Neuronal stem cell (in vitro differentiated cells): ENCODE data around the gene EPB41L4B.

Experiments
- DNase-seq: peaks from one replicate; pipeline ENCODE4 v3.0.0-alpha.2; 2013; ENCODE audit warnings: low spot score
- H2AFZ ChIP-seq: one replicate; pipeline ENCODE4 v1.6.1; 2013; ENCODE audit warnings: mild to moderate bottlenecking, low read length, inconsistent platforms
- H2AK5ac ChIP-seq: 2 replicates; pipeline ENCODE4 v1.6.1; 2013; ENCODE audit warnings: low read depth, mild to moderate bottlenecking, inconsistent platforms, low read length, moderate library complexity, mixed read lengths
- H2BK120ac ChIP-seq: 2 replicates; pipeline ENCODE4 v1.6.1; 2013; ENCODE audit warnings: low read depth, mild to moderate bottlenecking, inconsistent platforms, low read length, moderate library complexity, mixed read lengths
- H2BK12ac ChIP-seq: one replicate; pipeline ENCODE4 v1.6.1; 2013; ENCODE audit warnings: low read length, inconsistent platforms
- H2BK15ac ChIP-seq: 2 replicates; pipeline ENCODE4 v1.6.1; 2013; ENCODE audit warnings: mild to moderate bottlenecking, low read length, inconsistent platforms, mixed read lengths
- H2BK5ac ChIP-seq: one replicate; pipeline ENCODE4 v1.6.1; 2013; ENCODE audit warnings: inconsistent platforms, mild to moderate bottlenecking, low read length, moderate library complexity
- H3K14ac ChIP-seq: one replicate; pipeline ENCODE4 v1.6.1; 2013; ENCODE audit warnings: low read length, inconsistent platforms
- H3K18ac ChIP-seq: 2 replicates; pipeline ENCODE4 v1.6.1; 2013; ENCODE audit warnings: low read length, inconsistent platforms
- H3K23ac ChIP-seq: 2 replicates; pipeline ENCODE4 v1.6.1; 2013; ENCODE audit warnings: low read depth, mild to moderate bottlenecking, mixed read lengths, low read length, inconsistent platforms; ENCODE audit not compliant: poor library complexity
- H3K27ac ChIP-seq: replicated peaks from 3 replicates; pipeline ENCODE4 v1.5.1; 2013; ENCODE audit warnings: low read length, inconsistent platforms
- H3K27me3 ChIP-seq, 3 experiments: 2 replicates each; pipeline ENCODE4 v1.6.1; 2013; ENCODE audit warnings: low read length in 3 of 3, mild to moderate bottlenecking in 2 of 3, inconsistent platforms in 1 of 3, low read depth in 1 of 3, mixed read lengths in 1 of 3, moderate library complexity in 1 of 3; ENCODE audit not compliant: control insufficient read depth in 3 of 3, insufficient read depth in 3 of 3
- H3K36me3 ChIP-seq, 2 donors: replicated peaks in 1 of 2; 2 replicates each; pipeline ENCODE4 v1.6.1; 2013; ENCODE audit warnings: low read length in 2 of 2; ENCODE audit not compliant: control insufficient read depth in 2 of 2, insufficient read depth in 2 of 2
- H3K4ac ChIP-seq: 2 replicates; pipeline ENCODE4 v1.6.1; 2013; ENCODE audit warnings: inconsistent platforms, mild to moderate bottlenecking, low read length, moderate library complexity
- H3K4me1 ChIP-seq, 2 donors: 1 replicate in 1 of 2; 2 replicates in 1 of 2; pipeline ENCODE4 v1.6.1; 2013; ENCODE audit warnings: low read length in 2 of 2, low read depth in 1 of 2; ENCODE audit not compliant: control insufficient read depth in 2 of 2, insufficient read depth in 1 of 2
- H3K4me2 ChIP-seq: one replicate; pipeline ENCODE4 v1.6.1; 2013; ENCODE audit warnings: mild to moderate bottlenecking, low read length, inconsistent platforms; ENCODE audit not compliant: insufficient read depth, poor library complexity, severe bottlenecking
- H3K4me3 ChIP-seq, 2 donors: 2 replicates each; pipeline ENCODE4 v1.5.1; 2013; ENCODE audit warnings: low read length in 2 of 2, mild to moderate bottlenecking in 2 of 2, inconsistent platforms in 1 of 2, moderate library complexity in 1 of 2
- H3K79me1 ChIP-seq: one replicate; pipeline ENCODE4 v1.6.1; 2013; ENCODE audit warnings: low read depth, mild to moderate bottlenecking, inconsistent platforms, low read length, moderate library complexity
- H3K9ac ChIP-seq: one replicate; pipeline ENCODE4 v1.6.1; 2013; ENCODE audit warnings: mild to moderate bottlenecking, low read depth, low read length, inconsistent platforms; ENCODE audit not compliant: poor library complexity
- H3K9me3 ChIP-seq, 2 donors: replicated peaks in 1 of 2; 2 replicates each; pipeline versions ENCODE3 to v1.6.1; 2013; ENCODE audit warnings: low read length in 2 of 2, mild to moderate bottlenecking in 2 of 2, inconsistent platforms in 1 of 2, low read depth in 1 of 2, mixed read lengths in 1 of 2, moderate library complexity in 1 of 2; ENCODE audit not compliant: control insufficient read depth in 2 of 2, insufficient read depth in 1 of 2
- H4K8ac ChIP-seq: one replicate; pipeline ENCODE4 v1.6.1; 2013; ENCODE audit warnings: low read depth, mild to moderate bottlenecking, inconsistent platforms, low read length, moderate library complexity
- H4K91ac ChIP-seq: one replicate; pipeline ENCODE4 v1.6.1; 2013; ENCODE audit warnings: low read length, low read depth, mild to moderate bottlenecking, inconsistent platforms; ENCODE audit not compliant: poor library complexity
- WGBS, 2 donors: extraction: QIAGEN DNeasy Blood & Tissue Kit; methylation state at CpG; one replicate each; pipeline ENCODE4 v1.1.7; 2013; ENCODE audit warnings: missing lambda C conversion rate in 2 of 2, mixed read lengths in 1 of 2; ENCODE audit not compliant: insufficient read length in 2 of 2, insufficient replicate concordance in 1 of 2; ENCODE audit errors: extremely low coverage in 2 of 2; 5-methylcytosine and 5-hydroxymethylcytosine counted together

Gene EPB41L4B

GRCh38 chr9:109307380-109308240 lies 13.2 kb downstream of the EPB41L4B start:
- H3K4me2 ChIP-seq, result no peak overlapping the region
- no peak overlapping the region for H3K4ac ChIP-seq
- no CpG with 5 or more reads among the region's 18 CpGs for WGBS, 2 donors
- no peak overlapping the region for H3K18ac ChIP-seq
- DNase-seq, result no peak
- no peaks in the 10 kb centered on the region for H3K36me3 ChIP-seq
- H3K27me3 ChIP-seq, result no peaks in the 10 kb centered on the region
- H3K4me3 ChIP-seq, result no peak overlapping the region
- H2BK5ac ChIP-seq, result no peak overlapping the region
- H4K91ac ChIP-seq, result no peak overlapping the region
- no peak overlapping the region for H2BK12ac ChIP-seq
- H2BK15ac ChIP-seq, result no peak overlapping the region
- H4K8ac ChIP-seq, result no peak overlapping the region
- H3K9me3 ChIP-seq, result no peaks in the 10 kb centered on the region
- no peak overlapping the region for H2AK5ac ChIP-seq
- H3K9ac ChIP-seq, result no peak overlapping the region
- no peak overlapping the region for H3K23ac ChIP-seq
- H2BK120ac ChIP-seq, result no peak overlapping the region
- no peaks in the 10 kb centered on the region for H3K4me1 ChIP-seq
- H2AFZ ChIP-seq, result no peak overlapping the region
- H3K14ac ChIP-seq, result no peak overlapping the region
- H3K27ac ChIP-seq, result no peak overlapping the region
- no peaks in the 10 kb centered on the region for H3K79me1 ChIP-seq

- no peak overlapping the region for H3K23ac ChIP-seq
- no peak overlapping the region for H2BK15ac ChIP-seq
- no CpG with 5 or more reads among the region's 8 CpGs for WGBS, 2 donors
- no peak overlapping the region for H3K4me3 ChIP-seq
- no peak overlapping the region for H4K91ac ChIP-seq
- H4K8ac ChIP-seq, result no peak overlapping the region
- no peak overlapping the region for H2AK5ac ChIP-seq
- no peak for DNase-seq
- H3K27ac ChIP-seq, result no peak overlapping the region
- H3K14ac ChIP-seq, result no peak overlapping the region
- no peaks in the 10 kb centered on the region for H3K36me3 ChIP-seq
- H3K9ac ChIP-seq, result no peak overlapping the region
- H3K4me1 ChIP-seq, result no peaks in the 10 kb centered on the region
- H3K27me3 ChIP-seq, result no peaks in the 10 kb centered on the region
- no peak overlapping the region for H2BK12ac ChIP-seq
- H3K4me2 ChIP-seq, result no peak overlapping the region
- no peak overlapping the region for H2AFZ ChIP-seq
- no peaks in the 10 kb centered on the region for H3K79me1 ChIP-seq
- H3K4ac ChIP-seq, result no peak overlapping the region
- no peak overlapping the region for H2BK5ac ChIP-seq
- no peak overlapping the region for H2BK120ac ChIP-seq
- H3K9me3 ChIP-seq, result no peaks in the 10 kb centered on the region
- H3K18ac ChIP-seq, result no peak overlapping the region
These were observed 15.1 kb downstream of the EPB41L4B start for GRCh38 chr9:109305801-109306200.

- Histone ChIP-seq H2BK5ac (no peak overlapping the region), H3K23ac (no peak overlapping the region), H3K4me2 (no peak overlapping the region), H3K79me1 (no peaks in the 10 kb centered on the region), H4K91ac (no peak overlapping the region), H3K36me3 (no peaks in the 10 kb centered on the region), H3K4me3 (no peak overlapping the region), H3K27ac (no peak overlapping the region), H3K4ac (no peak overlapping the region), H2BK15ac (no peak overlapping the region), H2BK120ac (no peak overlapping the region), H2BK12ac (no peak overlapping the region), H3K27me3 (no peaks in the 10 kb centered on the region), H3K4me1 (no peaks in the 10 kb centered on the region), H4K8ac (no peak overlapping the region), H2AK5ac (no peak overlapping the region), H2AFZ (no peak overlapping the region), H3K18ac (no peak overlapping the region), H3K9me3 (no peaks in the 10 kb centered on the region), H3K9ac (no peak overlapping the region), H3K14ac (no peak overlapping the region)
- no peak for DNase-seq
- WGBS, 2 donors, result no CpG with 5 or more reads among the region's 3 CpGs
These were observed 16.5 kb downstream of the EPB41L4B start for GRCh38 chr9:109304347-109304746.

GRCh38 chr9:109303900-109304299 lies 17.0 kb downstream of the EPB41L4B start:
- no CpG with 5 or more reads among the region's 2 CpGs for WGBS, 2 donors

More at GRCh38 chr9:109303900-109304299, 17.0 kb downstream of the EPB41L4B start:
- H2BK120ac ChIP-seq, result no peak overlapping the region
- H2BK15ac ChIP-seq, result no peak overlapping the region
- no peak overlapping the region for H3K4me3 ChIP-seq
- no peak overlapping the region for H3K23ac ChIP-seq
- no peaks in the 10 kb centered on the region for H3K4me1 ChIP-seq
- no peak overlapping the region for H2BK5ac ChIP-seq
- H3K9me3 ChIP-seq, result no peaks in the 10 kb centered on the region
- no peak overlapping the region for H3K27ac ChIP-seq
- H4K91ac ChIP-seq, result no peak overlapping the region
- no peak overlapping the region for H3K9ac ChIP-seq
- H3K79me1 ChIP-seq, result no peaks in the 10 kb centered on the region
- H2BK12ac ChIP-seq, result no peak overlapping the region
- no peak overlapping the region for H2AK5ac ChIP-seq
- no peak overlapping the region for H3K4me2 ChIP-seq
- H3K18ac ChIP-seq, result no peak overlapping the region
- no peaks in the 10 kb centered on the region for H3K36me3 ChIP-seq
- H3K4ac ChIP-seq, result no peak overlapping the region
- no peak for DNase-seq
- no peak overlapping the region for H4K8ac ChIP-seq
- H3K27me3 ChIP-seq, result no peaks in the 10 kb centered on the region
- H3K14ac ChIP-seq, result no peak overlapping the region
- no peak overlapping the region for H2AFZ ChIP-seq
